HG03432 (cell line): Measurements from ENCODE around the gene RUBCNL.
"Not testable (repeated sequence)": the region's sequence is repeated elsewhere in the genome, so short reads cannot be mapped to it uniquely, and the experiment has no call there.

Experiments used
- ATAC-seq: cut with Tn5 transposase; IDR thresholded peaks from one replicate; pipeline ENCODE4 v1.9.1; 2021; ENCODE audit warnings: mild to moderate bottlenecking, moderate library complexity; ENCODE audit not compliant: unreplicated experiment

Gene RUBCNL

GRCh38 chr13:46377554-46377953, 9.5 kb downstream of the RUBCNL start:
- peak; percentile 30 for ATAC-seq

GRCh38 chr13:46374710-46375109, 12.3 kb downstream of the RUBCNL start:
- ATAC-seq: no peak

- ATAC-seq: no peak
These were observed 13.4 kb downstream of the RUBCNL start for GRCh38 chr13:46373623-46374022.

- ATAC-seq: not testable (repeated sequence)
These were observed 14.1 kb downstream of the RUBCNL start for GRCh38 chr13:46372938-46373337.

- no peak for ATAC-seq
These were observed 15.0 kb downstream of the RUBCNL start for GRCh38 chr13:46372071-46372470.

- ATAC-seq: peak; percentile 78
These were observed 17.4 kb downstream of the RUBCNL start for GRCh38 chr13:46369506-46370277.

GRCh38 chr13:46367617-46368327, 19.3 kb downstream of the RUBCNL start:
- no peak for ATAC-seq

- no peak for ATAC-seq
These were observed 25.6 kb downstream of the RUBCNL start for GRCh38 chr13:46361276-46361934.

- no peak for ATAC-seq
These were observed 26.4 kb downstream of the RUBCNL start for GRCh38 chr13:46360604-46361003.

- ATAC-seq: no peak
These were observed 27.3 kb downstream of the RUBCNL start for GRCh38 chr13:46359714-46360113.

- no peak for ATAC-seq
These were observed 31.0 kb downstream of the RUBCNL start for GRCh38 chr13:46355901-46356590.

- ATAC-seq: no peak
These were observed 32.0 kb downstream of the RUBCNL start for GRCh38 chr13:46355088-46355468.

- peak; percentile 67 for ATAC-seq
These were observed 32.6 kb downstream of the RUBCNL start for GRCh38 chr13:46354156-46355087.

GRCh38 chr13:46352805-46353204, 34.2 kb downstream of the RUBCNL start:
- ATAC-seq: no peak

GRCh38 chr13:46350003-46350402, 37.0 kb downstream of the RUBCNL start:
- no peak for ATAC-seq

GRCh38 chr13:46348961-46349360, 38.1 kb downstream of the RUBCNL start:
- no peak for ATAC-seq

- ATAC-seq: no peak
These were observed 39.8 kb downstream of the RUBCNL start for GRCh38 chr13:46347277-46347676.

- ATAC-seq: no peak
These were observed 41.2 kb downstream of the RUBCNL start for GRCh38 chr13:46345866-46346265.

- ATAC-seq: no peak
These were observed 41.7 kb downstream of the RUBCNL start for GRCh38 chr13:46345398-46345797.
